Sigmoid colon (tissue), 7 donors: ENCODE measurements around the gene PRIMA1. TPM values are rescaled to one million over a fixed set of nuclear protein-coding genes. Genes with fewer than 3 reads are reported as not detected.
A peak's percentile ranks its signal among the peaks of the same experiment; 100 is the strongest.

ENCODE experiments used
- DNase-seq: peaks from one replicate; pipeline ENCODE4 v3.0.0-alpha.2; 2019
- H3K27ac ChIP-seq, 4 donors: fragments of 200-600 bp; sonication (generic); one replicate each; pipeline ENCODE4 v1.5.1; 2016 to 2019; ENCODE audit warnings: mild to moderate bottlenecking in 1 of 4
- H3K27me3 ChIP-seq, 3 donors: fragments of 200-600 bp; sonication (generic); one replicate each; pipeline ENCODE4 v1.5.1; 2019; ENCODE audit warnings: mild to moderate bottlenecking in 1 of 3
- H3K36me3 ChIP-seq, 4 donors: fragments of 200-600 bp; sonication (generic); one replicate each; pipeline ENCODE4 v1.5.1; 2016 to 2019
- H3K4me1 ChIP-seq, 4 donors: fragments of 200-600 bp; sonication (generic); one replicate each; pipeline ENCODE4 v1.5.1; 2017 to 2019
- H3K4me3 ChIP-seq, 4 donors: fragments of 200-600 bp; sonication (generic); one replicate each; pipeline ENCODE4 v1.5.1; 2017 to 2019; ENCODE audit warnings: mild to moderate bottlenecking in 2 of 4, moderate library complexity in 1 of 4
- H3K9me3 ChIP-seq, 4 donors: fragments of 200-600 bp in 3 of 4; sonication (generic) in 3 of 4; one replicate each; pipeline versions ENCODE4 v1.5.1 to v1.6.1; 2013 to 2019
- EP300 ChIP-seq, 4 donors: sonication (generic); formaldehyde crosslinking; IDR thresholded peaks; one replicate each; pipeline ENCODE4 v1.6.1; 2017; ENCODE audit warnings: antibody characterized with exemption in 4 of 4
- POLR2A ChIP-seq, 2 donors: fragments of 450-650 bp; IDR thresholded peaks; one replicate each; pipeline ENCODE4 v1.6.1; 2016; ENCODE audit warnings: antibody characterized with exemption in 2 of 2, mild to moderate bottlenecking in 2 of 2, moderate library complexity in 2 of 2
- POLR2AphosphoS5 ChIP-seq, 4 donors: sonication (generic); formaldehyde crosslinking; IDR thresholded peaks; one replicate each; pipeline ENCODE4 v1.6.1; 2017; ENCODE audit warnings: antibody characterized with exemption in 4 of 4
- WGBS, 2 donors: extraction: QIAGEN DNeasy Blood & Tissue Kit; methylation state at CpG; one replicate each; pipeline ENCODE4 v1.1.7; 2013; 5-methylcytosine and 5-hydroxymethylcytosine counted together
- intact Hi-C: fragments of 100-400 bp; cut with DNase I; formaldehyde crosslinking; loops from one replicate; pipeline ENCODE4 v1.15.1; 2023
- polyA plus RNA-seq, 3 donors: library from polyadenylated mRNA; stranded (reverse); fragments of 200-250 nt; gene quantifications; one replicate each; pipeline ENCODE4 v1.2.3, GENCODE V29; 2013
- total RNA-seq, 4 donors: library from RNA; depleted of rRNA; stranded (reverse); fragments of >200 nt; gene quantifications; one replicate each; pipeline ENCODE4 v1.1.0, GENCODE V29; 2016
- TF ChIP-seq, protein P1 (sequence below), 4 experiments: fragments of 450-650 bp in 3 of 4; fragments of 200-600 bp in 1 of 4; IDR thresholded peaks; one replicate each; pipeline ENCODE4 v1.5.1; 2016 to 2019; ENCODE audit warnings: antibody characterized with exemption in 4 of 4, mild to moderate bottlenecking in 3 of 4, moderate library complexity in 2 of 4
- donor health status: healthy with polysubstance abuse.
- donor health status: Bipolar disorder and iron deficiency.
- donor health status: healthy.

The PRIMA1 gene
- total and polyA plus RNA-seq, 7 donors: 0.23 to 21.9 (median 7.6) TPM

DNA sequence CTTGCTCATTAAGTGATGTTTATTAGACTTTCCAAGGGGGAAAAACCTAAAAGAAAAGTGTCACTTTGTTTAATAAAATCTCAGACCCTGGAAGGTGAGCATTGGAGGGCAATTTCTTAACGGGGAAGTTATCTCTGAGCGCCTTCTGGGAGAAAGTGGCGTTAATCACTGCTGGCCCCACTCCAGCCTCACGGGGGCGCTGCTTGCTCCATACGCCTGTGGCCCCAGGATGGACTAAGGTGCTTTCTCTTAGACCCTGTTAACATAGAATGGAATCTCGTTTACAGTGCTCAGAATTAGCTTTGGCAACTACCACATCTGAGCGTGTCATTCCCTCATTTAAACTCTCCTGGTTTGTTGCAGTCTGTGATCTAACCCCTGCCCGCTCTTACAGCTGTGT is 16.4 kb upstream of the PRIMA1 start:
- no peak for DNase-seq
- Histone ChIP-seq H3K4me3 (no peak overlapping the region), H3K9me3 (no peaks in the 10 kb centered on the region), H3K4me1 (peaks cover 0 to 34% (median 27%) of the 10 kb centered on the region in 4 donors), H3K27ac (peak overlapping the region in 1 of 4 donors; percentile 79), H3K36me3 (no peaks in the 10 kb centered on the region), H3K27me3 (no peaks in the 10 kb centered on the region)
- TF ChIP-seq, protein P1, sequence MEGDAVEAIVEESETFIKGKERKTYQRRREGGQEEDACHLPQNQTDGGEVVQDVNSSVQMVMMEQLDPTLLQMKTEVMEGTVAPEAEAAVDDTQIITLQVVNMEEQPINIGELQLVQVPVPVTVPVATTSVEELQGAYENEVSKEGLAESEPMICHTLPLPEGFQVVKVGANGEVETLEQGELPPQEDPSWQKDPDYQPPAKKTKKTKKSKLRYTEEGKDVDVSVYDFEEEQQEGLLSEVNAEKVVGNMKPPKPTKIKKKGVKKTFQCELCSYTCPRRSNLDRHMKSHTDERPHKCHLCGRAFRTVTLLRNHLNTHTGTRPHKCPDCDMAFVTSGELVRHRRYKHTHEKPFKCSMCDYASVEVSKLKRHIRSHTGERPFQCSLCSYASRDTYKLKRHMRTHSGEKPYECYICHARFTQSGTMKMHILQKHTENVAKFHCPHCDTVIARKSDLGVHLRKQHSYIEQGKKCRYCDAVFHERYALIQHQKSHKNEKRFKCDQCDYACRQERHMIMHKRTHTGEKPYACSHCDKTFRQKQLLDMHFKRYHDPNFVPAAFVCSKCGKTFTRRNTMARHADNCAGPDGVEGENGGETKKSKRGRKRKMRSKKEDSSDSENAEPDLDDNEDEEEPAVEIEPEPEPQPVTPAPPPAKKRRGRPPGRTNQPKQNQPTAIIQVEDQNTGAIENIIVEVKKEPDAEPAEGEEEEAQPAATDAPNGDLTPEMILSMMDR (IDR thresholded peaks at IDR 0.05): no peak
- no peak for TF ChIP-seq POLR2AphosphoS5 (IDR thresholded peaks at IDR 0.05)
- TF ChIP-seq POLR2A (IDR thresholded peaks at IDR 0.05): no peak
- TF ChIP-seq EP300 (IDR thresholded peaks at IDR 0.05): no peak
- intact Hi-C loops: no loop called here
- WGBS, 2 donors: 60 to 64% methylated on average over 9 of the region's 9 CpGs

- no peaks in the 10 kb centered on the region for H3K27me3 ChIP-seq
- H3K27ac ChIP-seq: peak overlapping the region; percentile 53 to 79 (median 67)
- H3K9me3 ChIP-seq: no peaks in the 10 kb centered on the region
- peak; percentile 59 to 88 (median 69) for TF ChIP-seq EP300 (IDR thresholded peaks at IDR 0.05)
- peak; percentile 74 to 83 (median 75) for TF ChIP-seq POLR2AphosphoS5 (IDR thresholded peaks at IDR 0.05)
- TF ChIP-seq, protein P1 (IDR thresholded peaks at IDR 0.05): no peak
- TF ChIP-seq POLR2A (IDR thresholded peaks at IDR 0.05): no peak
- peaks cover 0 to 44% (median 37%) of the 10 kb centered on the region in 4 donors for H3K4me1 ChIP-seq
- no peaks in the 10 kb centered on the region for H3K36me3 ChIP-seq
- H3K4me3 ChIP-seq: no peak overlapping the region
- WGBS, 2 donors: 75 to 82% methylated on average over 15 of the region's 15 CpGs
- peak; percentile 68 for DNase-seq
- intact Hi-C loops: no loop called here
These were observed 15.4 kb upstream of the PRIMA1 start for GRCh38 chr14:93803408-93804318.

GRCh38 chr14:93799989-93800921 is 12.0 kb upstream of the PRIMA1 start:
- intact Hi-C loops: loop anchor here (10.0 kb wide), 1 partner anchor 375 kb away; the partner anchor contains the start of gene PPP4R4
- peaks cover 0 to 48% (median 41%) of the 10 kb centered on the region in 4 donors for H3K4me1 ChIP-seq
- 28 to 53% methylated on average over 8 of the region's 8 CpGs for WGBS, 2 donors
- TF ChIP-seq, protein P1 (IDR thresholded peaks at IDR 0.05): peak in 1 of 4 experiments; percentile 28
- TF ChIP-seq POLR2A (IDR thresholded peaks at IDR 0.05) (no peak), EP300 (IDR thresholded peaks at IDR 0.05) (peak in 1 of 4 donors; percentile 25), POLR2AphosphoS5 (IDR thresholded peaks at IDR 0.05) (peak in 3 of 4 donors; percentile 41 to 63 (median 62))
- H3K27me3 ChIP-seq: no peaks in the 10 kb centered on the region
- no peaks in the 10 kb centered on the region for H3K9me3 ChIP-seq
- peak overlapping the region; percentile 66 to 79 (median 76) for H3K27ac ChIP-seq
- no peak overlapping the region for H3K4me3 ChIP-seq
- DNase-seq: no peak
- H3K36me3 ChIP-seq: no peaks in the 10 kb centered on the region

- WGBS, 2 donors: 62 to 63% methylated on average over 4 of the region's 4 CpGs
- no peak for DNase-seq
- no peaks in the 10 kb centered on the region for H3K9me3 ChIP-seq
- H3K27ac ChIP-seq: peak overlapping the region; percentile 66 to 79 (median 76)
- H3K4me3 ChIP-seq: no peak overlapping the region
- peaks cover 0 to 48% (median 41%) of the 10 kb centered on the region in 4 donors for H3K4me1 ChIP-seq
- TF ChIP-seq EP300 (IDR thresholded peaks at IDR 0.05) (no peak), POLR2A (IDR thresholded peaks at IDR 0.05) (no peak), POLR2AphosphoS5 (IDR thresholded peaks at IDR 0.05) (no peak)
- TF ChIP-seq, protein P1 (IDR thresholded peaks at IDR 0.05): no peak
- no peaks in the 10 kb centered on the region for H3K36me3 ChIP-seq
- intact Hi-C loops: loop anchor here (10.0 kb wide), 1 partner anchor 375 kb away; the partner anchor contains the start of gene PPP4R4
- no peaks in the 10 kb centered on the region for H3K27me3 ChIP-seq
These were observed 11.3 kb upstream of the PRIMA1 start for GRCh38 chr14:93799617-93799988.
